Karpas-422 (cell line): ENCODE measurements around the gene TENT4B. TPM values are rescaled to one million over a fixed set of nuclear protein-coding genes. Genes with fewer than 3 reads are reported as not detected.
"Not testable (repeated sequence)": the region's sequence is repeated elsewhere in the genome, so short reads cannot be mapped to it uniquely, and the experiment has no call there.

ENCODE experiments used
- DNase-seq: peaks from one replicate; pipeline ENCODE4 v3.0.0-alpha.2; 2015
- H2AFZ ChIP-seq: fragments of 200-600 bp; sonication (generic); 2 replicates; pipeline ENCODE4 v1.6.1; 2014; ENCODE audit warnings: antibody characterized with exemption, low read length, mixed read lengths
- H3K27ac ChIP-seq: fragments of 200-600 bp; sonication (generic); 2 replicates; pipeline ENCODE4 v1.5.1; 2014; ENCODE audit warnings: mild to moderate bottlenecking, low read length, moderate library complexity
- H3K27me3 ChIP-seq: fragments of 200-600 bp; sonication (generic); 2 replicates; pipeline ENCODE4 v1.6.1; 2014; ENCODE audit warnings: low read length, mixed read lengths
- H3K36me3 ChIP-seq: fragments of 200-600 bp; sonication (generic); 2 replicates; pipeline ENCODE4 v1.6.1; 2014; ENCODE audit warnings: low read length, mixed read lengths; ENCODE audit not compliant: insufficient read depth
- H3K4me1 ChIP-seq: fragments of 200-600 bp; sonication (generic); 2 replicates; pipeline ENCODE4 v1.6.1; 2014; ENCODE audit warnings: mild to moderate bottlenecking, low read length, mixed read lengths
- H3K4me2 ChIP-seq: fragments of 200-600 bp; sonication (generic); 2 replicates; pipeline ENCODE4 v1.6.1; 2014; ENCODE audit warnings: low read length, low read depth, mild to moderate bottlenecking; ENCODE audit not compliant: poor library complexity, severe bottlenecking
- H3K4me3 ChIP-seq: fragments of 200-600 bp; sonication (generic); 2 replicates; pipeline ENCODE4 v1.5.1; 2014; ENCODE audit warnings: mild to moderate bottlenecking, antibody characterized with exemption, low read length, mixed read lengths
- H3K79me2 ChIP-seq: fragments of 200-600 bp; sonication (generic); 2 replicates; pipeline ENCODE4 v1.6.1; 2014; ENCODE audit warnings: mild to moderate bottlenecking, low read length, mixed read lengths
- H3K9ac ChIP-seq: fragments of 200-600 bp; sonication (generic); 2 replicates; pipeline ENCODE4 v1.6.0; 2014; ENCODE audit warnings: low read length
- H3K9me2 ChIP-seq: fragments of 200-600 bp; sonication (generic), shearing (Covaris generic); replicated peaks from 2 replicates; pipeline ENCODE4 v1.6.0; 2014; ENCODE audit warnings: mild to moderate bottlenecking, low read length, moderate library complexity; ENCODE audit not compliant: insufficient read depth
- H3K9me3 ChIP-seq: fragments of 300-700, 200-600 bp; sonication (generic); 2 replicates; pipeline ENCODE4 v1.6.1; 2014; ENCODE audit warnings: low read length, mixed read lengths
- H4K20me1 ChIP-seq: fragments of 200-600 bp; sonication (generic); 2 replicates; pipeline ENCODE4 v1.6.1; 2014; ENCODE audit warnings: mild to moderate bottlenecking, antibody characterized with exemption, low read length, low read depth; ENCODE audit not compliant: insufficient read depth
- total RNA-seq: library from RNA; depleted of rRNA; stranded (reverse); fragments of >200 nt; shearing (Covaris generic); gene quantifications from 2 replicates; pipeline ENCODE4 v1.2.3, GENCODE V29; 2014; ENCODE audit warnings: low replicate concordance

Gene TENT4B
- total RNA-seq, 1 experiment from 2014 or later, result 5.2 TPM

- H3K4me1 ChIP-seq, result peaks cover 7% of the 10 kb centered on the region
- H3K9me3 ChIP-seq, result no peaks in the 10 kb centered on the region
- H3K27ac ChIP-seq, result no peak overlapping the region
- no peaks in the 10 kb centered on the region for H3K79me2 ChIP-seq
- no peak overlapping the region for H3K4me3 ChIP-seq
- no peak overlapping the region for H2AFZ ChIP-seq
- no peak overlapping the region for H3K9ac ChIP-seq
- H4K20me1 ChIP-seq, result peaks cover 29% of the 10 kb centered on the region
- H3K9me2 ChIP-seq, result no peaks in the 10 kb centered on the region
- no peaks in the 10 kb centered on the region for H3K27me3 ChIP-seq
- H3K4me2 ChIP-seq, result no peak overlapping the region
- no peaks in the 10 kb centered on the region for H3K36me3 ChIP-seq
- no peak for DNase-seq
Measured at GRCh38 chr16:50161950-50162349, 8.8 kb downstream of the TENT4B start.

GRCh38 chr16:50165473-50165872, 12.4 kb downstream of the TENT4B start:
- H3K4me2 ChIP-seq, result no peak overlapping the region
- H3K27ac ChIP-seq, result no peak overlapping the region
- H2AFZ ChIP-seq, result no peak overlapping the region
- no peaks in the 10 kb centered on the region for H3K9me3 ChIP-seq
- H3K9ac ChIP-seq, result no peak overlapping the region
- peaks cover 27% of the 10 kb centered on the region for H4K20me1 ChIP-seq
- DNase-seq, result no peak
- H3K27me3 ChIP-seq, result no peaks in the 10 kb centered on the region
- no peak overlapping the region for H3K4me3 ChIP-seq
- no peaks in the 10 kb centered on the region for H3K9me2 ChIP-seq
- H3K4me1 ChIP-seq, result peaks cover 11% of the 10 kb centered on the region
- no peaks in the 10 kb centered on the region for H3K36me3 ChIP-seq
- H3K79me2 ChIP-seq, result no peaks in the 10 kb centered on the region

GRCh38 chr16:50166511-50167500, 13.7 kb downstream of the TENT4B start:
- peaks cover 27% of the 10 kb centered on the region for H4K20me1 ChIP-seq
- H3K4me2 ChIP-seq, result no peak overlapping the region
- H3K9ac ChIP-seq, result no peak overlapping the region
- H3K4me1 ChIP-seq, result peaks cover 6% of the 10 kb centered on the region
- no peak for DNase-seq
- H3K9me2 ChIP-seq, result no peaks in the 10 kb centered on the region
- no peaks in the 10 kb centered on the region for H3K79me2 ChIP-seq
- no peak overlapping the region for H3K4me3 ChIP-seq
- no peaks in the 10 kb centered on the region for H3K27me3 ChIP-seq
- no peaks in the 10 kb centered on the region for H3K9me3 ChIP-seq
- no peak overlapping the region for H2AFZ ChIP-seq
- no peaks in the 10 kb centered on the region for H3K36me3 ChIP-seq
- H3K27ac ChIP-seq, result no peak overlapping the region

- H3K4me3 ChIP-seq, result no peak overlapping the region
- H3K9me3 ChIP-seq, result no peaks in the 10 kb centered on the region
- H3K4me2 ChIP-seq, result no peak overlapping the region
- no peak overlapping the region for H3K9ac ChIP-seq
- no peaks in the 10 kb centered on the region for H3K79me2 ChIP-seq
- no peak overlapping the region for H3K27ac ChIP-seq
- H3K27me3 ChIP-seq, result no peaks in the 10 kb centered on the region
- no peaks in the 10 kb centered on the region for H3K36me3 ChIP-seq
- no peaks in the 10 kb centered on the region for H3K9me2 ChIP-seq
- H2AFZ ChIP-seq, result no peak overlapping the region
- peaks cover 24% of the 10 kb centered on the region for H4K20me1 ChIP-seq
- peaks cover 3% of the 10 kb centered on the region; the same call in 1 of the 2 replicates for H3K4me1 ChIP-seq
- DNase-seq, result no peak
Measured at GRCh38 chr16:50167556-50167955, 14.4 kb downstream of the TENT4B start.

GRCh38 chr16:50169555-50170096, 16.5 kb downstream of the TENT4B start:
- H4K20me1 ChIP-seq, result peaks cover 16% of the 10 kb centered on the region
- H3K79me2 ChIP-seq, result no peaks in the 10 kb centered on the region

GRCh38 chr16:50171773-50172172, 18.7 kb downstream of the TENT4B start:
- not testable (repeated sequence) for H3K4me1 ChIP-seq, H3K4me3 ChIP-seq, H3K9me2 ChIP-seq, H3K27ac ChIP-seq, H3K36me3 ChIP-seq, H3K27me3 ChIP-seq, H3K9ac ChIP-seq, H3K4me2 ChIP-seq, H3K9me3 ChIP-seq, H3K79me2 ChIP-seq, H2AFZ ChIP-seq, DNase-seq, H4K20me1 ChIP-seq

More at GRCh38 chr16:50169555-50170096, 16.5 kb downstream of the TENT4B start:
- no peaks in the 10 kb centered on the region for H3K9me3 ChIP-seq
- no peaks in the 10 kb centered on the region for H3K9me2 ChIP-seq
- H3K4me1 ChIP-seq, result peaks cover 3% of the 10 kb centered on the region; the same call in 1 of the 2 replicates
- no peak overlapping the region for H3K27ac ChIP-seq
- H3K9ac ChIP-seq, result no peak overlapping the region
- DNase-seq, result no peak
- no peaks in the 10 kb centered on the region for H3K27me3 ChIP-seq
- no peak overlapping the region for H3K4me3 ChIP-seq
- H2AFZ ChIP-seq, result no peak overlapping the region
- no peak overlapping the region for H3K4me2 ChIP-seq
- H3K36me3 ChIP-seq, result no peaks in the 10 kb centered on the region

- DNase-seq, result no peak
- H3K27ac ChIP-seq, result no peak overlapping the region
- H3K79me2 ChIP-seq, result no peaks in the 10 kb centered on the region
- no peak overlapping the region for H3K4me2 ChIP-seq
- H2AFZ ChIP-seq, result no peak overlapping the region
- H3K27me3 ChIP-seq, result no peaks in the 10 kb centered on the region
- H3K4me1 ChIP-seq, result peaks cover 3% of the 10 kb centered on the region; the same call in 1 of the 2 replicates
- no peaks in the 10 kb centered on the region for H3K9me3 ChIP-seq
- no peak overlapping the region for H3K4me3 ChIP-seq
- 0 out of 2 replicates have a peak, but pooled peaks cover 8% of the 10 kb centered on the region for H4K20me1 ChIP-seq
- H3K36me3 ChIP-seq, result no peaks in the 10 kb centered on the region
- no peak overlapping the region for H3K9ac ChIP-seq
- no peaks in the 10 kb centered on the region for H3K9me2 ChIP-seq
Measured at GRCh38 chr16:50172195-50172922, 19.3 kb downstream of the TENT4B start.

- Histone ChIP-seq H3K9me3 (no peaks in the 10 kb centered on the region), H3K4me3 (no peak overlapping the region), H3K4me1 (no peaks in the 10 kb centered on the region), H3K27ac (no peak overlapping the region), H2AFZ (no peak overlapping the region), H3K79me2 (no peaks in the 10 kb centered on the region), H3K9ac (no peak overlapping the region), H3K4me2 (no peak overlapping the region), H3K9me2 (no peaks in the 10 kb centered on the region), H3K36me3 (no peaks in the 10 kb centered on the region), H4K20me1 (0 out of 2 replicates have a peak, but pooled peaks cover 8% of the 10 kb centered on the region), H3K27me3 (no peaks in the 10 kb centered on the region)
- DNase-seq, result no peak
Measured at GRCh38 chr16:50173316-50173715, 20.2 kb downstream of the TENT4B start.
